Measurements from ENCODE around the gene SLFNL1.

SLFNL1 gene

GRCh38 chr1:41021526-41022308 is at the start of gene SLFNL1:
Gene SLFNL1 (minus strand): TSS chr1:41021725. CDS start chr1:41020660, 1,065 bp downstream.
- no peak for DNase-seq (ENCODE audit: low spot score)

- no peak for DNase-seq (ENCODE audit: low spot score)
Measured at GRCh38 chr1:41056907-41057306, 35.4 kb upstream of the SLFNL1 start.

GRCh38 chr1:41053316-41053715 is 31.8 kb upstream of the SLFNL1 start:
- no peak for DNase-seq (ENCODE audit: low spot score)

DNA sequence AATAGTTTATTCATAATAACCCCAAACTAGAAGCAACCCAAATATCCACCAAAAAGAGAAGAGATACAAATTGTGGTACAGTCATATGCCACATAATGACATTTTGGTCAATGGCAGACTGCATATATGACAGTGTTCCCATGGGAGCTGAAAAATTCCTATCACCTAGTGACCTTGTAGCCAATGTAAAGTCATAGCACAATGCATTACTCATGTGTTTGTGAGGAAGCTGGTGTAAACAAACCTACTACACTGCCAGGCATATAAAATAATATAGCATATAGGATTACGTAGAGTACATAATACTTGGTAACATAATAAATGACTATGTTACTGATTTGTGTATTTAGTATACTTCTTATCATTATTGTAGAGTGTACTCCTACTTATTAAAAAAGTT is 29.5 kb upstream of the SLFNL1 start:
- DNase-seq (ENCODE audit: low spot score), result no peak

- no peak for DNase-seq (ENCODE audit: low spot score)
Measured at GRCh38 chr1:41048540-41048939, 27.0 kb upstream of the SLFNL1 start.

DNA sequence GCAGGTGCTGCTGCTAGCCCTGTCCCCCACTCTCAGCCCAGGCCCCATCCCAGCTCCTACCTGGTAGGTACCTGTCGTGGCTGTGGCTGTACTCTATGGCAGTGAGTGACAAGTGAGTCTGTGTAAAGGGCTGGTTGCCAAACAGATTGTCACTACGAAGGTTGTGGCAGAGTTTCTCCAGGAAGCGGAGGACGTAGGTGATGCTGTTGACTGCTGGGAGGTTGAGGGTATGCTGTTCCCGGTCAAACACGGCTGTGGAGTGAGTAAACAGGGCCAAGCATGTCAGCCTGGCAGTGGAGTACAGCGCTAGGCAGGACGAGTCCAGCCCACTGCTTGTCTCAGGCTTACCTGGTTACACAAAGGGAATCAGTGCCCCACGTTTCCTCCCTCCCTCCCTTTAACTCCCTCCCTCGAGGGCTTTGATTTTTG is 24.8 kb upstream of the SLFNL1 start:
- no peak for DNase-seq (ENCODE audit: low spot score)

GRCh38 chr1:41045740-41046139 is 24.2 kb upstream of the SLFNL1 start:
- no peak for DNase-seq (ENCODE audit: low spot score)

DNA sequence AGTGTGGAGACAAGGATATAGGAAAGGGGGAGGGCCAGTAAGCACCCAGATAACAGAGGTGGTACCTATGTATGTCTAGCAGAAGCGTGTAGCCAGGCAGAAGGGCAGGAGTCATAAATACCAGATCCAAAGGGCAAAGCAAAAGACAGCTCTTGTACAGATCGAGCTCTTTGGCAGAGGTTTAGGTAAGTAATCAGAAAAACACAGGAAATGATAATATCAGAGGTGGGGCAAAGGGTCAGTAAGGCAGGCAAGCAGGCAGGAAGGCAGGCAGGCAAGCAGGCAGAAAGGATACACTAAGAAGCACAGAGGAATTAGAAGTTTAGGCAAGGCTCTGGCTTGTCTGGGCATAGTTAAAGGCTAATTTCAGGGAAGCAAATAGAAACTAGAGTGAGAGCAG is 22.7 kb upstream of the SLFNL1 start:
- DNase-seq (ENCODE audit: low spot score), result no peak

DNA sequence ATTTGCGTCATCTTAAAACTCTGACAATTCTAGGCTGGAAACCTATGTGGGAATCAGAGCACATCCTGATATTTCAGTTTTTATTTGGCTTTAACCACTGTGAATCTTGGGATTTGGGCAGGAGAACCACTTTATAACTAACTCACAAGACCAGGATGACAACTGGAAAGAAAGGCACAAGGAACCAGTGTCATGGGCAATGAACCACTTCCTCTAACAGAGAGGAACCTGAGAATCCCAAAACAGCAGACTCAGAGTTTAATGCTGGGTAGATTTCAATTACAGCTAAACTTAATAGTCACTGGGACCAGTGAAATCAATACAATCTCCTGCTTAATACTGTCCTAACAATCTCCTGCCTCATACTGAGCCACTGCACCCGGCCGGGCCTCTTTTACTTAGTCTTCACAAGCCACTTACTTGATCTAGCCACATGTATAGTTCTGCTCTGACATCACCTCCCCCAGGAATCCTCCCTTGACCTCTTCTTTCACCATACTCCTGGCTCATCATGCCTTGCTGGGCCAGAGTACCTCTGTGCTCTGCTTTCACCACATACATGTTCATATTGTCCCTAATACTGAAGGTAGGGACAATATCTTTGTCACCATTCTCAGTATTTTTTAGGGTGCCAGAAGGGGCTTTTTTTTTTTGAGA is 20.2 kb upstream of the SLFNL1 start:
- DNase-seq (ENCODE audit: low spot score), result no peak

GRCh38 chr1:41038110-41038509 is 16.6 kb upstream of the SLFNL1 start:
- DNase-seq (ENCODE audit: low spot score), result no peak

DNA sequence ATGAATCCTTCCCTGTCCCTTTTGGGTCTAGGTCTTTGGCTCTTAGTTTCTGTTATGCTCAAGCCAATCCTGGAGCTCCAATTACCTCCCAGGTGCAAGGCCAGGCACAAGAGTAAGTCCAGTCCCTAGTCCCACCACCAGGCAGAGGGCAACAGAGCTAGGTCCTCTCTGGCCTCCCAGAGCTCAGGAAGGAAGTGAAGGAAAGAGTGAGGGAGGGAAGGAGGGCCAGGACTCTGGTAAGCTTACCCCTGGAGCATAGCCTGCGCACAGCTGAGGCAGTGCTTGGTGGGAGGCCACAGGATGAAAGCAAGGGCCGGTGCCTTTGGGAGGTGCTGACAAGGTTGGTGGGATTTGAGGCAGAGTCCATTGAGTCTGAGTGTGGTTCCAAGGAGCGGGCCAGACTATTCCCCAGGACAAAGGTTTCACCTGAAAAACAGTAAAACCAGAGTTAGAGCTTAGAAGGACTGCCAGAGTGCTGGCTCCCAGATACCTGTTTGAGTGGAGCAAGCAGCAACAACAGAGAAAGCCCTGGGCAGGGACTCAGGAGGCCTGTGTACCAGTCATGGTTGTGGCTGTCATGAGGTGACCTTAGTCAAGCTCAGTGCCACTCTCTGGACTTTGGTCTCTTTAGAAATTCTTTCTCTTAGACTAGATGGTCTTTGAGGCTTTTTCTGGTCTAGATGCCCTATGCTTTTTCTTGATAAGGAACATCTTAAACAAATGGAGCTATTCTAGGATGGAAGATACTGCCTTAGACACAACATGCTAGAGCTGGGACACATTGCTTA is 15.8 kb upstream of the SLFNL1 start:
- no peak for DNase-seq (ENCODE audit: low spot score)

DNA sequence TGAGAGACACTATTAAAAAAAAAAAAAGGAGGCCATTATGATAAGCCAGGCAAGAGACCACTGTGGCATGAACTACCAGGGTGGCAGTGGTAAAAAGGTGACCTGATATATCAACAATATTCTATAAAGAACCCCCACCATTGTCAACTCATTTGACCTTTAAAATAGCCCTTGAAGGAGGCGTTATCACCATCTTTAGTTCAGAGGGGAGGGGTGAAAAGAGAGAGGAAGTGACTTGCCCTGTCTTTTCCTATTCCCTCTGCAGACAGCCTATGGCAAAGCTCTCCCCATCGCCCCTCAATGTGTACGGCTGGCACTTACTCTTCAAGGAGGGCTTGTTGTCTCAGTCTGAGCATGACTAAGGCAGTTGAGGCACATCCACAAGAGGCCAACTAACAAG is 11.7 kb upstream of the SLFNL1 start:
- DNase-seq (ENCODE audit: low spot score), result no peak

DNA sequence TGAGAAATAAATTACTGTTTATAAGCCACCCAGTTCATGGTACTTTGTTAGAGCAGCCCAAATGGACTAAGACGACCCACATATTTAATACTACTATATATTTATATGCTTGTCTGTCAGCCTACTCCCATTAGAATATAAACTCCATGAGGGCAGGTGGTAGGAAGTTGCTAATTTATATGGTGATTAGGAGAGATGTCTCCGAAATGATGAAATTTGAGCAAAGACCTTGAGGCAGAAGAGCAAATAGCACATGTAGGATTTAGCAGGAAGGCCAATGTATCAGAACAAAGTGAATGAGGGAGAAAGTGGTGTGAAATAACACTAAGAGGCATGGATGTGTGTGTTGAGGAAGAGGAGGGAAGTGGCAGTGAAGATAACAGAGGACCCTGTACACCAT is 10.6 kb upstream of the SLFNL1 start:
- no peak for DNase-seq (ENCODE audit: low spot score)

GRCh38 chr1:41030872-41031616 is 9.5 kb upstream of the SLFNL1 start:
- DNase-seq (ENCODE audit: low spot score), result no peak

DNA sequence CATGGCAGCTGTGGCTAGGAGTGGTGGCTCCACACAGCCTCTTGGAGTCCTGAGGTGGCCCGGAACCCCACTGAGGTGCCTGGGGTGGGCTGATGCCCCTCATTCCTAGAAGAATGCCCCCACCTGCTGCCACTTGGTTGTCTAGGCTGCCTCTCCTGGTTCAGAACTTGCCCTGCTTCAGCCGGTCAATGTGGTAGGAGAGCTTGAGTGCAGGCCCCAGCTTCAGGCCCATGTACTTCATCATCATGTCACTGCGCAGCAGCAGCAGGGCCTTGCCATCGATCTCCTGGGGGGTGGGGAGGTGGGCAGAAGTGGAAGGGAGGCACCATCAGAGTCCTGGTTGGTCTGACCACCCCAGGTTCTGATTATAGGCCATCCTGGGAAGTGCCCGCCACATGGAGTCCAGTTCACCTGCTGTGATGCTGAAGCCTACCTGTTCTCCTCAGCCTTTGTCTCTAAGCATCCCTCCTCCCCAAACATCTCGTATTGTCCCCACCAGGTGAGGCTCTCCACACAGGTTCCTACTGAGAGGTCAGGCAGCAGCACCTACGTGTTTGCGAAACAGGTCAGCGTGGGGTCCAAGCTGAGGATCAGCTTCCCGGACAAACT is 6.6 kb upstream of the SLFNL1 start:
- DNase-seq (ENCODE audit: low spot score), result peak; percentile 31

GRCh38 chr1:41025979-41026819 is 4.7 kb upstream of the SLFNL1 start:
- no peak for DNase-seq (ENCODE audit: low spot score)

- DNase-seq (ENCODE audit: low spot score), result no peak
Measured at GRCh38 chr1:41024953-41025352, 3.4 kb upstream of the SLFNL1 start.

DNA sequence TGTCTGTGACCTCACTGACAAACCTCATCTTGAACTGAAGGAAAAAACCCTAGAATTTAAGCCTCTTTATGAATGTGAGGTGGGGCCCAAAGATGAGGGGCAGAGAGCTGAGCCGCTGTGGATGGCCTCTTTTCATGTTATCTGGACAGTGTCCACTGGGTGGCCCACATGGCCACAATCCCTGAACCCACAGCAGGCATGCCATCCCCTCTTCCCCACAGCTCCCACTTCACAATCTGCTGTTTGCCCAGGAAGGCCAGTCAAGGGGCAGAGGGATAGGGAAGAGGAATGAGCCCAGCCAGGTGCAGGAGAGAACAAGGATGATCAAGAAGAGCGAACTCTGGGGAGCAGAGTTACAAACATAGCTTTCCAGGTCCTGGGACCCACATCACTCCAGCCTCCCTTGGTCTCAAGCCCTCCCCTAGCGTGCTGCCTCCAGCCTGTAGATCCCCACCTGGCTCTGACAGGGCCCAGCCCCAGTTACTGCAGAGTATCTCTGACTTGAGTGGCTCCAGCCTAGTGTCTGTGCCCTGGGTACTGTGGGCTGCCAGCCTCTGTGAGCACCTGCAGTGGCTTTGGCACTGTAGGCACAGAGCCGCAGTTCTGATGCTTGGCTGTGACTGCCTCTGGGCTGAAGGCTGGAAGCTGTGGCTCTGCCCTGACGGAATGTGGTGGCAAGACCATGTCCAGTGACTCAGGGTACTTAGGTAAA is 1.9 kb upstream of the SLFNL1 start:
- DNase-seq (ENCODE audit: low spot score), result no peak

- DNase-seq (ENCODE audit: low spot score), result no peak
Measured at GRCh38 chr1:41022424-41022823, 899 bp upstream of the SLFNL1 start.

GRCh38 chr1:41020654-41021053 is 871 bp downstream of the SLFNL1 start:
- DNase-seq (ENCODE audit: low spot score), result no peak
